HG03354 (cell line): ENCODE results near the gene TMCO5A.
A peak's percentile ranks its signal among the peaks of the same experiment; 100 is the strongest.
"Not testable (repeated sequence)": the region's sequence is repeated elsewhere in the genome, so short reads cannot be mapped to it uniquely, and the experiment has no call there.

Source experiments
- ATAC-seq: cut with Tn5 transposase; IDR thresholded peaks from one replicate; pipeline ENCODE4 v1.9.1; 2021; ENCODE audit warnings: mild to moderate bottlenecking; ENCODE audit not compliant: unreplicated experiment, poor library complexity, severe bottlenecking

The TMCO5A gene

DNA sequence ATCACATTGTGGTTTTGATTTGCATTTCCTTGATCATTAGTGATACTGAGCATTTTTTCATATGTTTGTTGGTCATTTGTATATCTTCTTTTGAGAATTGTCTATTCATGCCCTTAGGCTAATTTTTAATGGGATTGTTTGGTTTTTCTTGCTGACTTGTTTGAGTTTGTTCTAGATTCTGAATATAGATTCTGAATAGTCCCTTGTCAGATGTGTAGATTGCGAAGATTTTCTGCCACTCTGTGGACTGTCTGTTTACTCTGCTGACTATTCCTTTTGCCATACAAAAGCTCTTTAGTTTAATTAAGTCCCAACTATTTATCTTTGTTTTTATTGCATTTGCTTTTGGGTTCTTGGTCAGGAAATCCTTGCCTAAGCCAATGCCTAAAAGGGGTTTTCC, 26.3 kb downstream of the TMCO5A start:
- ATAC-seq, result not testable (repeated sequence)

DNA sequence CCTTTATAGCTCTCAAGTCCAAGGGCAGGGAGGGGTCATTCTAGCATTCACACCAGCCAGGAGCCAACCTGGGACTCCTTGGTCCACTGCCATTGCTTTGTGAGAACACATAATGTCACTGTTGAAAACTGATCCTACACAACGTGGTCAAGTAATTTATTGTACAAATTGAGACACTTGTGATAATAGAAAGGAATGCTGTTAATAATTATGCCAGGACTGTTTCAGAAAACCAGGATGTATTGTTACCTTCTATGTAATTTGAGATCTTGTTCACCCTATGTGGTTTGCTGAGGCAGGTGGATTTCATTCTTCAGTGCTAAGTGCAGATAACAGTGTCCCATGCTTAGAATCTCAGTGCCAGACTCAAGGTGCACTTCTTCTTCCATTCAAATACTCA, 33.3 kb downstream of the TMCO5A start:
- no peak for ATAC-seq

DNA sequence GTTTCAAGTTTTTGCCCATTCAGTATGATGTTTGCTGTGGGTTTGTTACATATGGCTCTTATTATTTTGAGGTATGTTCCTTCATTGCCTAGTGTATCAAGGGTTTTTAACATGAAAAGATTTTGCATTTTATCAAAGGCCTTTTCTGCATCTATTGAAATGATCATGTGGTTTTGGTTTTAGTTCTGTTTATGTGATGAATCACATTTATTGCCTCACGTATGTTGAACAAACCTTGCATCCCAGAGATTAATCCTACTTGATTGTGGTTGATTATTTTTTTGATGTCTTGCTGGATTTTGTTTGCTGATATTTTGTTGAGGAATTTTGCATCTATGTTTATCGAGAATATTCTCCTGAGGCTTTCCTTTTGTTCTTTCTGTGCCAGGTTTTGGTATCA, 39.4 kb downstream of the TMCO5A start:
- no peak for ATAC-seq

DNA sequence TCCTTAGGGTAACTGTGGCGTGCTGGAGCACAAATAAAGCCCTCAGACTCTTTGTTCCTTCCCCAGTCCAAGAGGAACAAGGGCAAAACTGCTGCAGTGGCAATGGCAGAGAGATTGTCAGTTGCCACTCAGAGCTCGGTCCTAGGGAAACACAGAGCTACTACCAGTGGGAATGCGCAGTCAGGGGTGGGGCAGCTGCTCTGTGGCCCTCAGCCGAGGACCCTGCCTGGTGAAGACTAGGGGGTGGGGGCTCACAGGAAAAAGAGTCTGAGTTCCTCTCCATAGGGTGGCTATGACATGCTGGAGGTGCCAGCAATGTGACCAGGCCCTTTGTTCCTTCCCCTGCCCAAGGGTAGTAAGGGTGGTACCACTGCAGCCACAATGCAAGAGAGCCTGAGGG, 43.8 kb downstream of the TMCO5A start:
- no peak for ATAC-seq

DNA sequence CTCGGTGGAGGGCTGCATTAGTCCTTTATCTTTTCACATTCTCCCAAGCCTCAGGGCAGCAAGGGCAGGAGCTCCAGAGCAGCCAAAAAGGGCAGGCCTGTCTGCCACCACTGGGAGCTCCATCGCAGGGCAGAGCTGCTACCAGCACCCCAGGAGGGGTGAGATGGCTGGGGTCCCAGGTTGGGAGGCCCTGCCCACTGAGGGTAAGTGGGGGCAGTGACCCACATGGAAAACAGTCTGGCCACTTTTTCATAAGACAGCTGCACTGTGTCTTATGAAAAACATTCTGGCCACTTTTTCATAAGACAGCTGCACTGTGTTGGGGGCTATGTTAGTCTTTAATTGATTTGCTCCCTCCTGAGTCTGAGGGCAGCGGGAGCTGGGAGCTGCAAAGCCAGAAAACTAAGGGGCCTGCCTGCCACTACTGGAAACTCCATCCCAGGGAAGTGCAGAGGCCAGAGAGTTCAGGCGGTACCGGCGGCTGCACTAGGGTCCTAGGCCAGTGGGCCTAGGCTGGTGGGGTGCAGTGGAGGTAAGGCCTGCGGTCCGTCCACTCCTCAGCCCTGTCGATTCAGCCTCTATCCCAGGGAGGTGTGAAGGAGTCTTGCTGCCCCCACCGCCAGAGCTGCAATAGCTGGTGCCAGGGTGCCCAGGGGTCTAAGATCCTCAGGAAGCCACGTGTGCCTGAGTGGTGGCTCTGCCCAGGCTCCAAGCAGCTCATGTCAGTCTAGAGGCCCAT, 45.4 kb downstream of the TMCO5A start:
- no peak for ATAC-seq

DNA sequence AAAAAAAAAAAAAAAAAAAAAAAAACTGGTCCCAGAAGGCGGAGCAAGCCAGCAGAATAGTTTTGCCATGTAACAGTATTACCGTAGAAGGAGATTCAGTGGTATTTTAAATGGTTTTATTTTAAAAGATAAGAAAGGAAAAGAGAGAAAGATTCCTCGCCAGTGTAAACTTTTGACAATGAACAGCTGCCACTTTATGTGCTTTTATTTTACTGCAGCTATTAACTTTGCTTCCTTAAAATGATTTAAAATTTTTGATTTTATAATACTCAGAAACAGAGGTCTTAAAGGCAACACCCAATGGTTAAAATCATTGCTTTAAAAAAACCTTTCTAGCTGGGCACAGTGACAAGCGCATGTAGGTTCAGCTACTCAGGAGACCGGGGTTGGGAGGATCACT, 46.8 kb downstream of the TMCO5A start:
- ATAC-seq, result no peak

DNA sequence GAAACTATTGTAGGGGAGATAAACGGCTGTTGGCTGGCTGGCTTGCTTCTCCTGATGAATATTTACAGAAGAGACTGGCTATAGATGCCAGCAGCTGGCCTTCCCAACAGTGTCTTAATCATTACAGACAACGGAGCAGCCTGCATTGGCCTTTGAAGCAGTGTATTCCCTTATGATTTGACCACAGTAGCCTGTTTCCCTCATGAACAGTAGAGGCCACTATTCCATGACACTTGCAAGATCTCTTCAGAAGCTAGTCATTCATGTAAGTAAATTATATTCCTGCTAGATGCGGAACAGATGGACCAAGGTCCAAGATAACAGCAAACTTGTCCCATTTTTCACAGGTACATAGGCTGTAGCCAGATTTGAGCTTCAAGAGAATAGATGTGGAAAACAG, 47.3 kb downstream of the TMCO5A start:
- no peak for ATAC-seq

DNA sequence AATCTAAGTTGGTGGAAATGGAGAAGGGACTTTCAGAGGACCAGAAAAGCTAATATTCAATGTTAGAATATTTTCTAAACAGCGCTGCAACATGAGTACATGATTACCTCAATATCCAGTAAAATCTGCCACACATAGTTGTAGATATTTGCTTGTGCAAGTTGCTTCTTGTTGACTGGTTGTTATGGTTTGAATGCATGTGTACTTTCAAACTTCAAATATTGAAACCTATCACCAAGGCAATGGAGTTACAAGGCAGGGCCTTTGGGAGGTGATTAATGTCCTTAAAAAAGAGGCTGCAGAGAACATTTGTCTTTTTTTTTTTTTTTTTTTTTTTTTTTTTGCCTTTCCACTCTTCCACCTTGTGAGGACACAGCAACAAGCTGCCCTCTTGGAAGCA, 49.9 kb downstream of the TMCO5A start:
- ATAC-seq, result no peak

DNA sequence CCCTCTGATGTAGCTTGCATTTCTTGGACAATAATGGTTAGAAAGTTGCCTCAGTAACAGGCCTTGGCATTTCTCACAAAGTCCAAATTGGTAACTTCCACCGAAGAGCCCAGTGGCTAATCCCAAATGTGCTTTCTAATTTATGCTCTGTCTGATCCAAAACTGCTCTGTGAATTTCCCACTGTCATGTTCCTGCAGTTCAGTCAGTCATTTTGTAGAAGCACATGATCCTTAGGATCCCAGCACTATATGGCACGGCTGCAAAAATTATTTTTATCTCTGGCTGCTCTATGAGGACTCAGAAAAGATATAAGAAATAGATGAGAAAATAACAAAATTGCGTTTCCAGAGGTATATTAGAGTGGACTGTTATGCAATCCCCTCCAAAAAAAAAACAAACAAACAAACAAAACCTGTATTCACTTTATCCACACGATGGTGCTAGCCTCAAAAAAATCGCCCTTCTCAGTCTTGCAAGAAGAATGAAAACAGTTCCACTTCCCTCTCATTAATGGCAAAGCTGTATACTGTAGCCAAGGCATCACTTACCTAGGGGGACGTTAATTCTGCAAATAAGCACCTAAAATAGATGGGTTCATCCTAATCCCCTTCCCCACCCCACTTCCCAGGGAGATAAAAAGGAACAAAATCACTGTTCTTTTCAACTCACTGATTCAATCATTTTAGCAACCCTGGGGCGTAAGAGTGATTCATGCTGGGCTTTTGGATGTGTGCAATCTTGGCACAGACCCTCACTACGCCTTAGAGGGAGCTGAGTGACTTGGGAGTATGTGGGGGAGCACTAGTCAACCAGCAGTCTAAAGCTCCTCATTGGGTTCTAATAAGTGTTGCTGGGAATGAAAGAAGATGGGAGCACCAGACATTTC, 61.3 kb downstream of the TMCO5A start:
- ATAC-seq, result peak; percentile 70
